GDM1 (cell line): ENCODE data around the gene RPP21.

Experiments
- DNase-seq: peaks from one replicate; lab custom pipeline; 2025; lab: John Stamatoyannopoulos, UW

Gene RPP21

DNA sequence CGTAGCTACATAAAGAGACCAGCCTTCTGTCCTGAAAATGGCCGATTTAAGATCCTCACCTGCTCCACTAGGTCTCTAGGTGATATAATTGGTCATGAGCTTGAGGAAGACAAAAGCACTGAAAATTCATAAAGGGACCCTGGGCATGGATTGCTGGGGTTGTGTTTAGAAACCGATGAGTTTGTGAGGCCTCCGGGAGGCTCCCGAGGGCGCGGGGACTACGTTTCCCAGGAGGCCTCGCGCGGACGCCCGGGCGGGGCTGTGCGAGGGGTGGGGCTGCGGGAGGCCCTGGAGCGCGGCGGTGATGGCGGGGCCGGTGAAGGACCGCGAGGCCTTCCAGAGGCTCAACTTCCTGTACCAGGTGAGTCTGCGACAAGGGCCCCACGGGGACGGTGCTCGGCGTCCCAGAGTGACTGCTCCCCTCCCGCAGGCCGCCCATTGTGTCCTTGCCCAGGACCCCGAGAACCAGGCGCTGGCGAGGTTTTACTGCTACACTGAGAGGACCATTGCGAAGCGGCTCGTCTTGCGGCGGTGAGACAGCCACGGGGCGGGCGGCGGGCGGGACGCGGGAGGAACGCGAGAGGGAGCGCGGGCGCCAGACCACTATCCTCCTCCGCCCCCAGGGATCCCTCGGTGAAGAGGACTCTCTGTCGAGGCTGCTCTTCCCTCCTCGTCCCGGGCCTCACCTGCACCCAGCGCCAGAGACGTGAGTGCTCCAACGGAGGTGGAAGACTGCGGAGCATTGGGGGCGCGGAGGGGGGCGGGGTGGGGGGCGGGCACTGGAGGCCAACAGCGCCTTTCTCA, at the start of gene RPP21:
Gene RPP21 (plus strand): TSS at position 289 of the 804 bp plus-strand sequence. CDS start 16 bp downstream, at position 305.
- DNase-seq = peak; percentile 67

GRCh38 chr6:30295837-30296236, 49.1 kb upstream of the RPP21 start:
- no peak for DNase-seq

DNA sequence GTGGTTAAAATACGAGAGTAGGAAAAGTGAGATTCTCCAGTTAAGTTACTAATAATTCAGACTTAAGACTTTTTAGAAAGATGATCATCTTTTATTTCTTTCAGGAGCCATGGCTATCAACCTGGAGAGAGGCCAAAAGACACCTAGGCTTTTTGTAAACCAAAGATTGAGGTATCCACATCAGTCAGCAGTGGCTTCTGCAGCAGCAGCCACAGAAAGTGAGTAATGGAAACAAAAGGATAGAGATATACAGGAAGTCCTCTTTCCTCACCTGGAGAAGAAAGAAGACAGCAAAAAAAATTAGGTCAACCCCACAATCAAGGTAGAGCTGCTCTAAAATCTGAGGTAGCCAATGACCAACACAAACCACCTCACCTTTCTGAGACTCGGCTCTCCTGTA, 41.0 kb upstream of the RPP21 start:
- DNase-seq = no peak

DNA sequence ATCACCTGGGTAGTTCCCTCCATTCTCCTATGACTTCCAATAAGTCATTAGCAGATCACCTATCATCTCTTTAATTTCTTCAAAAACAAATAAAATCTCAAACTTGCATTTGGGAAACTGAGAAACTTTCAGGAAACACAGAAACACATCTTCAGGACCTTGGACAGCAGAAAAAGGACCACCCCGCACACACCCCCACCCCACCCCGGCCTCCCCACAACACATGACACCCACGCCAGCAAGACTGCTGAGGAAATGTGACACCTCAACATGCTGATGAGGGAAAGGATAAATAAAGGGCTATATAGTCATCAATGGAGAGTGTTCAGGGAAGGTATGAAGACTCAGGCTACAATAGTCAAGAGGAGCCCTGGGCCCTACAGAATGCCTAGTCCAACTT, 33.9 kb upstream of the RPP21 start:
- DNase-seq = no peak

- DNase-seq = no peak
Measured at GRCh38 chr6:30311671-30312070, 33.3 kb upstream of the RPP21 start.

DNA sequence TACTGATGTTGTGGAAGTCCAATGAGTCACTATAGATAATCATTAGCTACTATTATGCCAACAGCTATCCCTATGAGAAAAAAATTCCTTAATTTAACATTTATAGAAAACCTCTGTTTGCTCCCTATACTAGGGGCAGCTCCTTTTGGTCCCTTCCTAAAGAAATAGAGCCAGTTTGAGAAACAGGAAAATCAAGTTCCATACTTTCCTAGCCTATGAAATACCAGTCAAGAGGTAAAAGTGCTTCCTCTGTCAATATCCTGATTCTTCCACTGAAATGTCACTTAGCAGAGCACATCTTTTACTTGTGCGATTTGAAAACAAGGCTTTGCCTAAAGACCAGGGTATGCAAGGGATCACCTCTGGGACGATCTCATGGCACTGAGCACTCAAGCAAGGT, 32.7 kb upstream of the RPP21 start:
- DNase-seq = no peak

DNA sequence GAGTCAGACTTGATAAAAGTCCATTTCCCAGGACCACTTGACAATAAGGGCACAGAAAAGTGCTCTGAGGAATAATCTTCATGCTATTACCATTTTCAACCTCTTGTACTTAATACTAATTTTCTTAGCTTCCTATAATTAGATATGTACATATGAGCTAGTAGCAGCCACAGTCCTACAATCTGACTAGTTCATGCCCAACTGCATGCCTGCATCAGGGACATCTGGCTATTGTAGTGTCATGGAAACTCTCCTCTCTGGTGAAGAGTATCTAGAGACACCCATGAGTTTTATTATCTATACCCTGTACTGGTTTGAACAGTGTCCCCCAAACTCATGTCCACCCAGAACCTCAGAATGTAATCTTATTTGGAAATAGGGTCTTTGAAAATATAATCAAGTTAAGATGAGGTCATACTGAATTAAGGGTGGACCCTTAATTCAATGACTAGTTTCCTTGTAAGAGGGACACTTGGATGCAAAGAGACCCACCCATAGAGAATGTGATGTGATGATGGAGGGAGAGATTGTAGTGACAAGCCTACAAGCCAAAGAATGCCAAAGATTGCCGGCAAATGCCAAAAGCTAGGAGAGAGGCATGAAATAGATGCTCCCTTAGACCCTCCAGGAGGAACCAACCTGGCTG, 32.2 kb upstream of the RPP21 start:
- DNase-seq = no peak

- DNase-seq = no peak
Measured at GRCh38 chr6:30315156-30315555, 29.8 kb upstream of the RPP21 start.

- DNase-seq = no peak
Measured at GRCh38 chr6:30317913-30318589, 26.9 kb upstream of the RPP21 start.

GRCh38 chr6:30319146-30319835, 25.7 kb upstream of the RPP21 start:
- DNase-seq = no peak

- no peak for DNase-seq
Measured at GRCh38 chr6:30321692-30322388, 23.1 kb upstream of the RPP21 start.

GRCh38 chr6:30322527-30323501, 22.1 kb upstream of the RPP21 start:
- no peak for DNase-seq

DNA sequence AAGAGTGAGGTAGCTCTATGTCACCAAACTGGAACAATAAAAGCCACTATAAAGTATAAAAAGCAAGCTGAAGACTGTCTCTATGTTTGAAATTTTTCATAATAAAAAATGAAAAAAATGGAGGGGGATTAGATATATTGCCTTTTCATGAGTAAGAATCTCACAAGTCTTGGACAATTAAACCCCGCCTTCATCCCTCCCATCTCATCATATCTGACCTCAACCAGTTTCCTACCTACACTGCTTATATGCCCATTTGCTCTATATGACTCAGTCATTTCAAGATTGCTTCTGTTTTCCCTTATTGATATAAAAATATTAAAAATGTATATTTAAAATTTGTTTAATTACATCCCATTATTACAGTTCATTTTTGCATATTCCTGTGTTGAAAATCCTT, 21.1 kb upstream of the RPP21 start:
- DNase-seq = no peak

DNA sequence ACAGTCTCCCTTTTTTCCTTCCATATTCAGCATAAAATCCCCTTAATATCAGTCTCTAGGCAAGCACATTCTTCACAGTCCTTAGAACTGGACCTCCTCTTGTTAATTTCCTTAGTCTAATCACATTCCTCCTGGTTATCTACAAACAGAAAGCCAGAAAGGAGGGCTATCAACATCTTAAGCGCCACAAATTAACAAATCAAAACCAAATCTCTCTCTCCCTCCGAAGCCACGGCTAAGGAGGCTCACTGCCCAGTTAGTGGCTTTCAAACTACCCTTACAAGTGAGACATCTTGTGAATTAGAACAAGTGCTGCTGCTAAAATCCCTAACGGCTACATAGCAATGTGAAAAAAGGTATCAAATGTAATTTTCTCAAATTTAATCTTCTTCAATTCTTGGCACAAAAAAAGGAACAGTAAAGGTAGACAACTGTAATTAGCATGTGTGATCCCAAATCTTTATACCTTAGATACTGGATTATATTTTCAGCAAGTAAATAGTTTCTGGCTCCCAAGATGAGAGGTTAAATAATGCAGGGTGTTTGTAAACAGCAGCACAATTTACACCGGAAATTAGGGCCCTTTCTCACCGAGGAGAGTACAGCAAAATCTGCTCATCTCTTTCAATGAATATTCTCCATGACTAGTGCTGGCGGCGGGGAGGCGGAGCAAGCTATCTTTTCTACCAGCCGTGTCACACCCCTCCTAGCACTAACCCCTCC, 19.6 kb upstream of the RPP21 start:
- DNase-seq = no peak

DNA sequence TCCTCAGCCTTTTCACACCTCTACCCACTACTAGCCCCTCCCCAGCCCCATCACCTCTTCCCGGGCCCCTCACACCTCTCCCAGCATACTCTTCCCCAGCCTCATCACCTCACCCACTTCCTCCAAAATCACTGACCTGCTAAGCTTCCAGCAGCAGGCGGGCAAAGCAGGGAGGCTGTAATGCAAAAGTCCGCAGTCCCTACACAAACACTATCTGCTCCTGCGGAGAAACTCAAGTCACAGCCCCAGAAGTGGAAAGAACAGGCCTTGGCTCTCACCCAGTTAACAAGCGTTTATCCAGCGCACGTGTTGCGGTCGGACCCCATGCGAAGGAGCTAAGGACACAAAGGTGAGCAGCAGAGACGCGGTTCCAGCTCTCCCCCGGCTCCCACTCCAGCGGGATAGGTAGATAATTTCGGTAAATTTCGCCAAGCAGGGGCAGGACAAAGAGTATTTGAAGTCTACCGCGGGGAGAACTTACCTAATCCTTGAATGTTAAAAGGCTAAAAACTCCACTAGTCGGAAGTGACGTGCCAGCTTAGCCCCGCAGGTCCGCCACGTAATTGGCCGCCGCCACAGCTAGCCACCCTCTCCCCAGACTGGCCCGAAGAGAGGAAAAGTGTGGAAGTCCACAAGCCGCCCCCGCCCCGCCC, 19.0 kb upstream of the RPP21 start:
- DNase-seq = peak; percentile 59

- DNase-seq = peak; percentile 77
Measured at GRCh38 chr6:30326526-30327231, 18.3 kb upstream of the RPP21 start, which contains the start of gene TRIM39. TSS of gene TRIM39 (plus strand) at chr6:30326927. CDS start at chr6:30329318, 2,391 bp downstream.

GRCh38 chr6:30327232-30327746, 17.7 kb upstream of the RPP21 start:
- DNase-seq = no peak

GRCh38 chr6:30328397-30328796, 16.6 kb upstream of the RPP21 start:
- DNase-seq = no peak
